GM18499 (cell line): ENCODE data around the gene ATP9A.

ENCODE experiments used
- ATAC-seq: cut with Tn5 transposase; IDR thresholded peaks from one replicate; pipeline ENCODE4 v1.9.1; 2021; ENCODE audit warnings: moderate number of reproducible peaks; ENCODE audit not compliant: insufficient read depth, unreplicated experiment

ATP9A gene

GRCh38 chr20:51610761-51611624, 157.2 kb downstream of the ATP9A start:
- ATAC-seq = no peak

- no peak for ATAC-seq
Measured at GRCh38 chr20:51610111-51610510, 158.1 kb downstream of the ATP9A start.

- ATAC-seq = no peak
Measured at GRCh38 chr20:51609251-51609650, 158.9 kb downstream of the ATP9A start.

DNA sequence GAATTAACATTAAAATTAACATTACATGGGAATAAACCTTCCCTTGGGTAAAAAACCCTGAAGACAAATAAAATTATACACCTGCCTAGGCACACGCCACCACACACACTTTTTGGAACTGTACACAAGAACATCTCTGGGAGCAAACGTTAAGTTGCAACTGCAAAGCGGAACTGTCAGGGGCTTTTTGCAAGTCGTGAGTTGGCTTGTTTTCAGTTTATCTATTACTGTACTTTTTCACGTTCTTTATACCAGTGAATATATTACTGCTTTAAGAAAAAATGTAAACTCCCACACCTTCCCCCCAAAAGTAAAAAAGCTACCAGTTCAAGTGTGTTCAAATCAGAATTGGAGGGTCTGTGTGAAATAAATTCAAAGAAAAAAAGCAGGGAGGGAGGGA, 160.1 kb downstream of the ATP9A start:
- ATAC-seq = no peak

- ATAC-seq = no peak
Measured at GRCh38 chr20:51607170-51607569, 161.0 kb downstream of the ATP9A start.

DNA sequence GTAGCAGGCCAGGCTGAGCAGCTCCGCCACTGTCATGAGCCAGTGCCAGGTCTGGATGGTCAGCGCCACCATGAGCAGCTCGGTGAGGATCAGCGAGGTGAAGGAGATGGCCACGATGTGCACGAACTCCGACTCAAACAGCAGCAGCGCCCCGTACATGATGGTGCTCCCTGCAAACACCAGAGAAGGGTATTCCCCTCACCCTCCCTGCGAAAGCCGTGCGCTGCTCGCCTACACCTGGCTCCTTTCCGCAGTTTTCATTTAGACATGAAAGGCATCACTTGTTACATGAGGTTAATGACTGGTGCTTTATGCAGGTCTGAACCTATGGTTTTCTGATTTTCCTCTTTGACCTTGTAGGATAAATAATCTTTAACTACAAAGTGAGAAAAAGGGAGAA, 163.3 kb downstream of the ATP9A start:
- ATAC-seq = no peak

DNA sequence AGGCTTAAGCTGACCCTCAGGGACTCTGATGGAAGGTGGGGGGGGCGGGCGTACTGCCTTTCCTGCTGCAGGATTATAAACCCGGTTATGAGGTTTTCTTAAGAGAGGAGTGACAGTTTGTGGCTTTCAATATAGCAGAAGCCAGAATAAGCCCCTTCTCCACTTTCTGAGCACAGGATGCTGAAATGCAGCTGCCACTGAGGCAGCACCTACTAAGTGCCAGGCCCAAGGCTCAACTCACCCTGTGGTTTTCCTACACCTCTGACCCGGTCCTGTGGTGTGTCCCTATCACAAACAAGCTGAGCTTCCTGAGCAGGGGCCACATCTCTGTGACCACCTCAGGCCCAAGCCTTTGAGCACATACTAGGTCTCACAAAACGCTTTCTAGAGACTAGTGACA, 166.1 kb downstream of the ATP9A start:
- ATAC-seq = no peak

- no peak for ATAC-seq
Measured at GRCh38 chr20:51600950-51601349, 167.2 kb downstream of the ATP9A start.

GRCh38 chr20:51600016-51600420, 168.2 kb downstream of the ATP9A start:
- ATAC-seq = no peak

GRCh38 chr20:51598556-51598955, 169.6 kb downstream of the ATP9A start:
- no peak for ATAC-seq

DNA sequence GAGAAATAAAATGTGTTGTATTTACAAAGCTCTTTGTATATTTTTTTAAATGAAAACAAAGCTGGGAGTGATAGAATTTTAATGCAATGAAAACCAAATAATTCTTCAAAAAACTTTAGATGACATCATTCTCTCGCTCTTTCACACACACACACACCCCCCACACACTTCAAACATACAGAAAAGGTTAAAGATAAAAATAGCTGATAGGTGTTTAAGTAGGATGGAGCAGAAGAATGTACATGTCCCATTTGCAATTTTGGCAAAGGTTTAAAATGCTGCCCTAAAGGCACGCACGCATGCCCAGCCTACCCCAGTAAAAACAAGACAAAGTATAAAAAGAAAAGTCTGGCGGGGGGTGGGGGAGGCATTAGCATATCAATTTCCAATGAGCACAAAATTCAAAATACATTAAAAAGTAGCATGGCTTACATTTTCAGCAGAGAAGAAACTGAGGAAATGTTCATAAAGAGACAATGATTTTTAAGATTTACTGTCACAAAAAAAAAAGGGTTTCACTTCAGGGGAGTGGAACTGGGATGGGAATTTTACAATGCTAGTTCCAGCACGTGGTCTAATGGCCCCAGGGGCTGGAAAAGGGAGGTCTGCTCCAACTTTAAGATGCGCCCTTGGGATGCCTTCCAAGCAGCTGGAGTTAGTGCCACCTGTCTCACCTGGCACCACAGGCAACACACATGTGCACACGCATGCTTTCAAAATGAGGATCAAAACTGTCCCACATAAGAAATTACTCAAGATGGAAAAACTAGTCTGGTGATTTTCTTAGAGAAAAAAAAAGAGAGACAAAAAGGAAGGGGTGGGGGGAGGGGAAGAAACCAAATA, 170.6 kb downstream of the ATP9A start:
- ATAC-seq = no peak

DNA sequence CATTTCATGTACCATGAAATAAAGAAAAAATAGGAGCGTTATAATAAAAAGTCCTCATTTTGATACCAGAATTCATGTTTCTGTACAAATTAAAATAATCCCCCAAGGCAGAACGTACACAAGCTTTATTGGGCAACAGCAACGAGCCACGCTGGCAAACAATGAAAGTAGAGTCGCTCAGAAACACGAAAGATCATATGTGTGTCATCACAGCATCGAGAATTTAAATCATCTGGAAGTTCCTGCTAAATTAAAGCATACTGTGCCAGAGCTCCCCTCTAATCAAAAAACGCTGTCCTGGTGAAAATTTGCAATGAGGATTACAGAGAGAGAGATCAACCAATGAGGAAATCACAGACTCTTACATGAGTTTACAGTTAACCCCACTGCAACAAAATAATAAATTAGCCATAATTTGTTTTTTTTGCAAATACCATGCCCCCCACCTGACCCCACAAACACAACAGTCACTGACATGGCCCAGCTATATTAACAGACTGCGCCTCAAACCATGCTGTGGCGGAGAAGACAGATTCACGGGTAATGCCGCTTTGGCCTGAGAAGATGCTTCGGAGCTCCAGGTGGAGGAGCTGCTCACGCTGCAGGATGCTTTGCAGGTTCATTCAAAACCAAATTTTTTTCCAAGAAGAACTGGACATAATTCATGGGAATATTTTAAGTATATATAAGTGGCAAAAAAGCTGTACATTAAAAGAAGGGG, 171.4 kb downstream of the ATP9A start:
- no peak for ATAC-seq

DNA sequence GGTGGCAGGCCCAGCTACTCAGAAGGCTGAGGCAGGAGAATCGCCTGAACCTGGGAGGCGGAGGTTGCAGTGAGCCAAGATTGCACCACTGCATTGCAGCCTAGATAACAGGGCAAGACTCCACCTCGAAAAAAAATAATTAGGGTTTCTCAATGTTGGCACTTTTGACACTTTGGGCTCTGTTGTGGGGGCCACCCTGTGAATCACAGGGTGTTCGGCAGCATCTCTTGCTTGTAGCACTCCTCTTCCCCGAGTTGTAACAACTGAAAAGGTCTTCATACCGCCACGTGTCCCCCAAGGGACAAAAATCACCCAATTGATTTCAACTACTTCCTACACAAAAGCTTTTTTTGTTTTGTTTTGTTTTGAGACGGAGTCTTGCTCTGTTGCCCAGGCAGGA, 172.4 kb downstream of the ATP9A start:
- ATAC-seq = no peak

- ATAC-seq = peak; percentile 76
Measured at GRCh38 chr20:51595058-51595532, 173.1 kb downstream of the ATP9A start.

- ATAC-seq = no peak
Measured at GRCh38 chr20:51594236-51595057, 173.7 kb downstream of the ATP9A start.

DNA sequence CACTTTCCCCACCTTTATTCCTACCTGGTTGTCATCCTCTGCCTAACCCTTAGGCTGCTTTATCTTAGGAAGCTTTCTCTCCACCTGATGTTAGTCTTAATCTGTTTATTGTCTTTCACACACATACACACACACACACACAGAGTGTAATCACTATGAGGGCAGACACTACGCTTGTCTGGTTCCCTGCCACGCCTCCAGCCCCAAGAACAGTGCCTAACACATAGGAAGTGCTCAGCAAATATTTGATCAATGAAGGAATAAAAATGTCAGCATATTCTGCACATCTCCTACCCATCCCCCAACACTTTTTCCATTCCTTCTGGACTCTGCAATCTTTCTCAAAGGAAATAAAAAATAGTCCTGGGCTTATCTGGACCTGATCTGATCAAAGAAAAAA, 174.6 kb downstream of the ATP9A start:
- no peak for ATAC-seq

DNA sequence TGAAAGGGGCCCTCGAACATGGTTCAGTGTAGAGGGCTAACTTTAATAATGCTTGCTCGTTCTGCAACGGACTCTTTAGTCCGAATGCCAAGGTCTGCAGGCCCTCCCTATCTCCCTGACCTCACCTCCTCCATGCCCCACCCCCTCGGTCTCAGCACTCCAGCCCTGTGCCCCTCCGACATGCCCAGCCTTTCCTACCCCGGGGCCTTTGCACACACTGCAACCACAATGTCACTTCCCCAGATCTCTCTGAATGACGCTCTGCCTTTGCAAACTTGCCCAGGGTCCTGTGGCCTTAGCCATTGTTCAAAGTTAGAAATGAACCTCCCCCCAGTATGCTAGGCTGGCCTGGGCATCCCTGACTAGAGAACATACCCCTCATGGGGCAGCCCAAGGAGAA, 175.6 kb downstream of the ATP9A start:
- no peak for ATAC-seq

DNA sequence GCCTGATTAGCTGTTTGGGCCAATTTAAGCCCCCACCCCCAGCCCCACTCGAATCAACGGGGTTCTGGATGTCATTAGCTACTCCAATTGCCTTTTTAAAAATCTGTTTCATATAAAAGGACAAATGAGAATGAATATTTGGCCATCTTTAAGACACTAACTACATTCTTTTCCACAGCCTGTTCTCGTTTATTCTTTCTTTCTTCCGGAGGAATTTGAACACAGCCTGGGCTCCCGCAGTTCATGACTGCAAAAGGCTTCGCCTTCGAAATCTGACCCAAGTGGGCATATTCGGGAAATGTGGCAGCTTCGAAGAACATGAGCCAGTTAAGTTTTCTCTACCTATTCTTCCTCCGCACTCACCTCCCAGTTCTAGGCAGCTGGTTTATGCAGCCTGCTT, 176.3 kb downstream of the ATP9A start:
- ATAC-seq = no peak

DNA sequence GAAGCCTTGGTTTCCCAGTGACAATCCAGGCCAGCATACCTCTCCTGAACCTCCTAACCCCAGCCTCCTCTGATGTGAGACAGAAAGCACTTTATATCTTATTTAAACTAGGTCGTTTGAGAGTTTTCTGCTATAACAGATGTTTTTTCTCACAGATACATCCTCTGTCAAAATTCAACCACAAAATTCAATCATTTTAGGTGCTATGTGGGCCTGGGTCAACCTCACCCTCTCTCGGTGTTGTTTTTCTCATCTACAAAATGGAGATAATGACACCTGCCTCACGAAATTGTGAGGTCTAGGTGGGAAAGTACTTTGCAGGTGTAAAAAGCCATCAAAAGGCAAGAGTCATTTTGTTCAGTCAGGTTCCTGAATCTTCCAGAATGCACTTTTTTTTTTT, 179.4 kb downstream of the ATP9A start:
- ATAC-seq = no peak

- ATAC-seq = no peak
Measured at GRCh38 chr20:51587145-51587544, 181.0 kb downstream of the ATP9A start.
